Naive thymus-derived CD4-positive, alpha-beta T cell (primary cell): ENCODE data around the gene DYRK1B. TPM values are rescaled to one million over a fixed set of nuclear protein-coding genes. Genes with fewer than 3 reads are reported as not detected.
A peak's percentile ranks its signal among the peaks of the same experiment; 100 is the strongest.

Experiments used
- ATAC-seq: fragments of 150-1000 bp; cut with Tn5 transposase; 2 replicates; pipeline ENCODE4 v1.10.0; 2021; ENCODE audit warnings: mild to moderate bottlenecking, moderate library complexity
- CTCF ChIA-PET: fragments of 350-600 bp; sonication (Branson Sonifier 250); formaldehyde crosslinking; loops from one replicate; lab custom pipeline; 2021; ENCODE audit warnings: antibody characterized with exemption; lab: Charles Lee
- POLR2A ChIA-PET: fragments of 350-600 bp; sonication (Branson Sonifier 250); formaldehyde crosslinking; loops from one replicate; lab custom pipeline; 2021; ENCODE audit warnings: antibody characterized with exemption, inconsistent platforms; lab: Charles Lee
- DNase-seq, 9 donors: peaks; one replicate each; pipeline versions ENCODE4 v3.0.0 to v3.0.0-alpha.2; 2020 to 2022; ENCODE audit warnings: mixed read lengths in 1 of 9
- H3K27ac ChIP-seq: one replicate; pipeline ENCODE4 v1.7.0; 2013; ENCODE audit warnings: mild to moderate bottlenecking, low read depth, low read length, moderate library complexity
- H3K27me3 ChIP-seq, 2 donors: one replicate each; pipeline ENCODE4 v1.7.0; 2013; ENCODE audit warnings: low read length in 2 of 2, mild to moderate bottlenecking in 2 of 2, moderate library complexity in 2 of 2; ENCODE audit not compliant: control insufficient read depth in 2 of 2, insufficient read depth in 2 of 2
- H3K36me3 ChIP-seq, 3 experiments: 1 replicate in 2 of 3; 2 replicates in 1 of 3; pipeline ENCODE4 v1.7.0; 2013; ENCODE audit warnings: low read length in 3 of 3, mild to moderate bottlenecking in 3 of 3, moderate library complexity in 1 of 3; ENCODE audit not compliant: insufficient read depth in 3 of 3, control insufficient read depth in 2 of 3
- H3K4me1 ChIP-seq, 2 donors: one replicate each; pipeline ENCODE4 v1.7.0; 2013; ENCODE audit warnings: low read length in 2 of 2, mild to moderate bottlenecking in 2 of 2, moderate library complexity in 1 of 2; ENCODE audit not compliant: control insufficient read depth in 2 of 2, insufficient read depth in 2 of 2
- H3K4me3 ChIP-seq: 2 replicates; pipeline ENCODE4 v1.7.0; 2013; ENCODE audit warnings: mild to moderate bottlenecking, low read length
- H3K9me3 ChIP-seq, 3 experiments: 1 replicate in 2 of 3; 2 replicates in 1 of 3; pipeline ENCODE4 v1.7.0; 2013; ENCODE audit warnings: low read length in 3 of 3; ENCODE audit not compliant: control insufficient read depth in 2 of 3
- H3K27ac Mint-ChIP-seq, 9 donors: one replicate each; pipeline ENCODE4 v1.8.0; 2020 to 2022; ENCODE audit warnings: mixed read lengths in 9 of 9, mild to moderate bottlenecking in 8 of 9, moderate library complexity in 5 of 9, inconsistent platforms in 2 of 9
- H3K27me3 Mint-ChIP-seq, 5 donors: one replicate each; pipeline ENCODE4 v1.8.0; 2021 to 2022; ENCODE audit warnings: mixed read lengths in 5 of 5, mild to moderate bottlenecking in 1 of 5
- H3K36me3 Mint-ChIP-seq, 5 donors: one replicate each; pipeline ENCODE4 v1.8.0; 2020 to 2022; ENCODE audit warnings: mixed read lengths in 5 of 5, mild to moderate bottlenecking in 3 of 5, inconsistent platforms in 1 of 5
- H3K4me1 Mint-ChIP-seq, 7 donors: one replicate each; pipeline ENCODE4 v1.8.0; 2020 to 2022; ENCODE audit warnings: mixed read lengths in 7 of 7, mild to moderate bottlenecking in 3 of 7, inconsistent platforms in 1 of 7
- H3K4me3 Mint-ChIP-seq, 10 donors: one replicate each; pipeline ENCODE4 v1.8.0; 2020 to 2022; ENCODE audit warnings: mild to moderate bottlenecking in 10 of 10, mixed read lengths in 10 of 10, moderate library complexity in 6 of 10, inconsistent platforms in 2 of 10
- H3K9me3 Mint-ChIP-seq, 11 donors: one replicate each; pipeline ENCODE4 v1.8.0; 2020 to 2022; ENCODE audit warnings: mixed read lengths in 11 of 11, mild to moderate bottlenecking in 4 of 11, inconsistent platforms in 1 of 11, moderate library complexity in 1 of 11
- intact Hi-C, 2 donors: fragments of 100-400 bp; cut with micrococcal nuclease; formaldehyde crosslinking; loops; one replicate each; pipeline ENCODE4 v1.15.1; 2023
- polyA plus RNA-seq, 2 donors: library from polyadenylated mRNA; unstranded; fragments of 300-500 nt; fragmentation: Illumina TruSeq; gene quantifications; one replicate each; pipeline ENCODE4 v1.2.3, GENCODE V29; 2021
- total RNA-seq, 6 experiments: library from RNA in 5 of 6; stranded (reverse) in 5 of 6; gene quantifications; 1 replicate in 5 of 6; 2 replicates in 1 of 6; pipeline ENCODE4 v1.2.3 and lab custom pipeline; 2021 to 2026

DYRK1B gene
- total and polyA plus RNA-seq, 7 experiments from 2014 or later = 3.0 to 38.9 (median 20.2) TPM

GRCh38 chr19:39847525-39847924, 13.6 kb upstream of the DYRK1B start:
- H3K27me3 ChIP-seq = no peaks in the 10 kb centered on the region
- Mint-ChIP-seq H3K27me3 (peaks cover 0 to 4% (median 0%) of the 10 kb centered on the region in 5 donors), H3K4me1 (peaks cover 32 to 43% (median 35%) of the 10 kb centered on the region in 7 donors), H3K36me3 (peaks cover 0 to 5% (median 0%) of the 10 kb centered on the region in 5 donors), H3K27ac (peak overlapping the region in 7 of 9 donors; percentile 86 to 99 (median 94)), H3K4me3 (peak overlapping the region in 2 of 10 donors; percentile 36 to 82), H3K9me3 (no peaks in the 10 kb centered on the region)
- H3K27ac ChIP-seq = no peak overlapping the region
- peaks cover 13 to 40% of the 10 kb centered on the region in 2 donors for H3K4me1 ChIP-seq
- H3K4me3 ChIP-seq = no peak overlapping the region
- H3K36me3 ChIP-seq = peaks cover 0 to 3% (median 0%) of the 10 kb centered on the region in 3 experiments
- ATAC-seq (no peak), DNase-seq (no peak)
- CTCF ChIA-PET = no interaction called here
- intact Hi-C loops = loop anchor here in 1 of 2 donors (5.0 kb wide), 2 partner anchors 345 to 595 kb away; partner anchors contain the start of genes MAP3K10 and SERTAD3
- POLR2A ChIA-PET = interaction anchor here (0.6 to 6.5 kb wide), 3 partner anchors 14 to 732 kb away, joined by 4 to 42 read pairs (median 5); partner anchors contain the start of gene DYRK1B
- no peaks in the 10 kb centered on the region for H3K9me3 ChIP-seq

- intact Hi-C loops = loop anchor here (1.0 to 5.0 kb wide), 8 partner anchors 11 to 595 kb away; partner anchors contain the start of genes DYRK1B (in 2 of the 2), MAP3K10 (in 1 of the 2), PSMC4 (in 1 of the 2) and SERTAD3 (in 1 of the 2)
- Mint-ChIP-seq H3K4me3 (peak overlapping the region; percentile 82 to 95 (median 92)), H3K27me3 (peaks cover 0 to 4% (median 0%) of the 10 kb centered on the region in 5 donors), H3K9me3 (no peaks in the 10 kb centered on the region), H3K36me3 (peaks cover 0 to 5% (median 0%) of the 10 kb centered on the region in 5 donors), H3K27ac (peak overlapping the region; percentile 86 to 99 (median 95)), H3K4me1 (peaks cover 36 to 49% (median 40%) of the 10 kb centered on the region in 7 donors)
- DNase-seq (no peak), ATAC-seq (no peak)
- ChIA-PET CTCF (interaction anchor here (0.6 to 1.3 kb wide), 2 partner anchors 124 to 503 kb away, joined by 4 to 8 read pairs; partner anchors contain the start of gene PSMC4), POLR2A (interaction anchor here (0.6 to 6.5 kb wide), 12 partner anchors 8 to 733 kb away, joined by 3 to 42 read pairs (median 4); partner anchors contain the start of gene DYRK1B)
- H3K4me3 ChIP-seq = peak overlapping the region; percentile 95
- H3K36me3 ChIP-seq = peaks cover 0 to 3% (median 0%) of the 10 kb centered on the region in 3 experiments
- peaks cover 13 to 43% of the 10 kb centered on the region in 2 donors for H3K4me1 ChIP-seq
- H3K9me3 ChIP-seq = no peaks in the 10 kb centered on the region
- no peaks in the 10 kb centered on the region for H3K27me3 ChIP-seq
- peak overlapping the region; percentile 94 for H3K27ac ChIP-seq
These were observed 12.9 kb upstream of the DYRK1B start for GRCh38 chr19:39846678-39847486.

- ATAC-seq = peak; percentile 95
- Mint-ChIP-seq H3K4me3 (peak within 1 kb of the TSS; percentile 82 to 95 (median 92)), H3K36me3 (peaks cover 0 to 5% (median 0%) of the 10 kb centered on the region in 5 donors), H3K4me1 (peaks cover 38 to 57% (median 46%) of the 10 kb centered on the region in 7 donors), H3K9me3 (no peaks in the 10 kb centered on the region), H3K27ac (peak within 1 kb of the TSS; percentile 86 to 99 (median 95)), H3K27me3 (no peaks in the 10 kb centered on the region)
- intact Hi-C loops = loop anchor here (1.0 to 5.0 kb wide), 10 partner anchors 12 to 596 kb away; partner anchors contain the start of genes DYRK1B (in 2 of the 2), MAP3K10 (in 1 of the 2), PSMC4 (in 1 of the 2) and SERTAD3 (in 1 of the 2)
- ChIA-PET POLR2A (interaction anchor here (0.6 to 6.5 kb wide), 11 partner anchors 8 to 345 kb away, joined by 3 to 42 read pairs (median 4); partner anchors contain the start of genes DYRK1B and PSMC4), CTCF (interaction anchor here (0.6 to 5.6 kb wide), 6 partner anchors 13 to 504 kb away, joined by 4 to 41 read pairs (median 8); partner anchors contain the start of genes DYRK1B and PSMC4)
- Histone ChIP-seq H3K27ac (peak within 1 kb of the TSS; percentile 94), H3K9me3 (no peaks in the 10 kb centered on the region), H3K36me3 (peaks cover 0 to 3% (median 0%) of the 10 kb centered on the region in 3 experiments), H3K4me3 (peak within 1 kb of the TSS; percentile 95), H3K4me1 (peaks cover 13 to 43% of the 10 kb centered on the region in 2 donors), H3K27me3 (no peaks in the 10 kb centered on the region)
- DNase-seq = peak; percentile 93 to 99 (median 97)
These were observed 12.1 kb upstream of the DYRK1B start, which contains the start of gene FBL for GRCh38 chr19:39845933-39846677. TSS of gene FBL (minus strand) at chr19:39846379. CDS start at chr19:39846300, 79 bp downstream.

- Mint-ChIP-seq H3K9me3 (no peaks in the 10 kb centered on the region), H3K27me3 (no peaks in the 10 kb centered on the region), H3K4me3 (peak overlapping the region; percentile 82 to 95 (median 92)), H3K36me3 (peaks cover 0 to 5% (median 0%) of the 10 kb centered on the region in 5 donors), H3K4me1 (peaks cover 39 to 58% (median 48%) of the 10 kb centered on the region in 7 donors), H3K27ac (peak overlapping the region; percentile 86 to 99 (median 95))
- peak overlapping the region; percentile 95 for H3K4me3 ChIP-seq
- peaks cover 0 to 3% (median 0%) of the 10 kb centered on the region in 3 experiments for H3K36me3 ChIP-seq
- H3K4me1 ChIP-seq = peaks cover 13 to 43% of the 10 kb centered on the region in 2 donors
- H3K27me3 ChIP-seq = no peaks in the 10 kb centered on the region
- intact Hi-C loops = loop anchor here (2.0 to 5.0 kb wide), 4 partner anchors 167 to 597 kb away; partner anchors contain the start of genes MAP3K10 (in 1 of the 2) and SERTAD3 (in 1 of the 2)
- H3K27ac ChIP-seq = peak overlapping the region; percentile 94
- ChIA-PET POLR2A (interaction anchor here (0.6 to 6.5 kb wide), 4 partner anchors 12 to 345 kb away, joined by 3 to 42 read pairs (median 10); partner anchors contain the start of genes DYRK1B and PSMC4), CTCF (interaction anchor here (0.8 to 5.6 kb wide), 4 partner anchors 12 to 172 kb away, joined by 5 to 41 read pairs (median 10); partner anchors contain the start of genes DYRK1B and PSMC4)
- peak in 1 of 9 donors; percentile 7 for DNase-seq
- no peaks in the 10 kb centered on the region for H3K9me3 ChIP-seq
- no peak for ATAC-seq
These were observed 11.6 kb upstream of the DYRK1B start for GRCh38 chr19:39845584-39845932.

- H3K4me3 Mint-ChIP-seq = peak overlapping the region; percentile 82 to 95 (median 92)
- H3K27ac ChIP-seq = peak overlapping the region; percentile 94
- H3K4me1 ChIP-seq = peaks cover 13 to 43% of the 10 kb centered on the region in 2 donors
- ChIA-PET POLR2A (interaction anchor here (0.6 to 6.5 kb wide), 4 partner anchors 12 to 346 kb away, joined by 3 to 42 read pairs (median 10); partner anchors contain the start of genes DYRK1B and PSMC4), CTCF (interaction anchor here (0.8 to 5.6 kb wide), 5 partner anchors 12 to 294 kb away, joined by 4 to 41 read pairs (median 8); partner anchors contain the start of genes DYRK1B and PSMC4)
- H3K27ac Mint-ChIP-seq = peak overlapping the region; percentile 86 to 99 (median 95)
- peaks cover 0 to 5% (median 0%) of the 10 kb centered on the region in 5 donors for H3K36me3 Mint-ChIP-seq
- H3K4me3 ChIP-seq = peak overlapping the region; percentile 95
- H3K27me3 Mint-ChIP-seq = no peaks in the 10 kb centered on the region
- DNase-seq (no peak), ATAC-seq (no peak)
- intact Hi-C loops = loop anchor here (2.0 to 5.0 kb wide), 4 partner anchors 166 to 597 kb away; partner anchors contain the start of genes MAP3K10 (in 1 of the 2) and SERTAD3 (in 1 of the 2)
- H3K4me1 Mint-ChIP-seq = peaks cover 39 to 58% (median 48%) of the 10 kb centered on the region in 7 donors
- peaks cover 0 to 6% (median 0%) of the 10 kb centered on the region in 3 experiments for H3K36me3 ChIP-seq
- H3K27me3 ChIP-seq = no peaks in the 10 kb centered on the region
- no peaks in the 10 kb centered on the region for H3K9me3 Mint-ChIP-seq
- H3K9me3 ChIP-seq = no peaks in the 10 kb centered on the region
These were observed 11.2 kb upstream of the DYRK1B start for GRCh38 chr19:39845172-39845571.
